NCI-H146 (cell line): ENCODE data around the gene ZIC4.

Experiments used
- DNase-seq: peaks from one replicate; lab custom pipeline; 2025; lab: John Stamatoyannopoulos, UW

ZIC4 gene

DNA sequence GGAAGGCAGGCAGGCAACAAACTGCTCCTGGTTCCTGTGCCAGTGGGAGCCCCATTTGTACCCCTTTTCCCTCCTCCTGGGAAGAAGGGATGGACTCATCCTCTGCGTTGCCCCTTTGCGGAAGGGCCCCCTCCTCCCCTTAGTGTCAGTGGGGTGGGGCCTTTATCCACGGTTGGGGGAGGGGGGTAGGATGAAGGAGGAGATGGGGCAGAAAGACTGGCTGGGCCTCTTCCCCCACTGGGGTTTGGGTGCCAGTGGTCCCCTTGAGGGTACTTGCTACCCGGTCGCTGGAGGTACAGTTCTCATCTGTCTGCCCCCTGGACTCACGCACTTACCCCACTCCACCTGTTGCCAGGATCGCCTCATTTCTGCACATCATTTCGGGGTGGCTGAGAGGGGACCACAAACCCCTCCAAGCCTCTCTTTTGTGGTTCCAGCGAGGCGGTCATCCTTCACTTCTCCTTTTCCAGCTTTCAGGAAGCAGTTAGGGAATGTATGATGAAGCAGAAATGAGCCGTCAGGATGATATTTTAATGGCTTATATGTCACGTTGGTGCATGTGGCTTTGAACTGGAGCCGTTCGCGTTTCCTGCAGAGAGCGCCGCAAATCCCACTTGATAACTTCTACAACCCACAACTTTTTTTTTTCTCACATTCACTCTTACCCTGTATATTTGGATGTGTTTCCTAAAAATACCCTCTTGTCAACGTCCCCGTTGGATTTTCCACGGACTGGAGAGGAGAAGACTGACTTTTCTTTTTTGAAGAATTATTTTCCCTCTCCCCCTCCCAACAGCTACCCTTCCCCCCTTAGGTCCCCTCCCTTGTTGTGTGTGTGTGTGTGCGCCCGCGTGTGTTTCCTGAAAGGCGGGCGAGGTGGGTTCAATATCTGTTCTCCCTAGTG is at the start of gene ZIC4:
Gene ZIC4, minus strand, starts transcription at position 516 of the 904 bp plus-strand sequence. CDS start 3,746 bp downstream, outside the sequence.
- DNase-seq, result no peak

DNA sequence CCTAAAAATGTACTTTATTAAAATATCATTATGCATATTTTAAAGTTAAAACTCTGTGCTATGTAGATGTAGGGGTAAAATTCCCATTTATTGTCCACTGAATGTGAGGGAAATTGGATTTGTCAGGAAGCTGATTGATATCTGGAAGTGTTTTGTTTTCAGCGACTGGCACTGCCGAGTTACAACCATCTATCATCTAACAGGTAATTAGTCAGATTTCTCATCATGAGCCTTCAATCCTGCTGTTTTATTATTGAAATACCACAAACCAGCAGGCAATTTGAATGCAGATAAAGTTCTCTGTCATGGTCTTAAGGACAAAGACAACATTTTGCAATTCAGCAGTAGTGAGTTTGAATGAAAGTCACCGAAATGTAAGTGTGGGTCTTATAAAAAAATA is 43.3 kb upstream of the ZIC4 start:
- DNase-seq, result peak; percentile 41

DNA sequence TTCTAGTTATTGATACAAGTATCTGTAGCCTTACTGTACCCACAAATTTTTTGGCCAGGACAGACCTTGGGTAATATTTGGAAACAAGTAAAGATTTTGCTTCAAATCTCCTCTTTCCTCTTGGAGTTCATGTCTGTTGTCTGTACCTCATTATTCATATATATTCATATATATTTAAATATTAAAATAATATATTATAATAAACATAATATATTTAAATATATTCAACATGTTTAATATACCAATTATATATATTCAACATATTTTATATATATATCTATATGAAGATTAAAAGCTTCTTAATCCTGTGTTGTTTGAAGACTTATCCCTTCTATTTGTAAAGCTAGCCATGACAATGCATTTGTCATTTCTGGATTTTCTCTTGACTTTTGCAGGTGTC is 40.9 kb upstream of the ZIC4 start:
- no peak for DNase-seq

DNA sequence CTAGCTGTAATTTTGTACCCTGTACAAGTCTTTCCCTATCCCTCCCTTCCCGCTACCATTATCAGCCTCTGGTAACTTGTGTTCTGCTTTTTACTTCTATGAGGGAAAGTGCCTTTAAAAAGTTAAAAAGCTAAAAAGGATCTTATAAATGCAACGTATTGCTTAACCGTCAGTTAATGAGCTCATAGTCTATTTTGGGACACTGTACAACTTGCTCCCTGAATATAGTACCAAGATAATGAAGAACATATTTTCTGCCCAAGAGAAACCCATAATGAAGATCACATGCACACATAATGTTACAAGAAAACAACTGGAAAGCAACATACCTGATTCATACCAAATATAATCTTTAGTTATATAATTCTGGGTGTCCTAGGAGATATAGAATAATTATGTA is 25.4 kb upstream of the ZIC4 start:
- DNase-seq, result no peak

DNA sequence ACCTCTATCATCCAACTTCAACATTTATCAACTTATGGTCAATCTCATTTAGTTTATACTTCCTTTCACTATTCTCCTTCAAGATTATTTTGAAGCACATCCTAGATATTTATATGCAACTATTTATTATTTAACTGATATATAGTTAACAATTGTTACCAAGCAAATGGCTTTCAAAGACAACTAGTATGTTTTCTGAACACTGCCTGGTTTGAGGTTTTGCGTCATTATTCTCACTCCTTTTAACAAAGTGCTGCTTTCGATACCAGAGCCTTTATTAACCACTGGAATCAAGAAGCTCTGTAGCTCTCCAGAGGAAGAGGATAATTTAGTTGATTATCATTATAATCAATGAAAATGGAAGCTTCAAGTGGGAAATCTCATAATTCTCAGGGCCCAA is 22.4 kb upstream of the ZIC4 start:
- no peak for DNase-seq

DNA sequence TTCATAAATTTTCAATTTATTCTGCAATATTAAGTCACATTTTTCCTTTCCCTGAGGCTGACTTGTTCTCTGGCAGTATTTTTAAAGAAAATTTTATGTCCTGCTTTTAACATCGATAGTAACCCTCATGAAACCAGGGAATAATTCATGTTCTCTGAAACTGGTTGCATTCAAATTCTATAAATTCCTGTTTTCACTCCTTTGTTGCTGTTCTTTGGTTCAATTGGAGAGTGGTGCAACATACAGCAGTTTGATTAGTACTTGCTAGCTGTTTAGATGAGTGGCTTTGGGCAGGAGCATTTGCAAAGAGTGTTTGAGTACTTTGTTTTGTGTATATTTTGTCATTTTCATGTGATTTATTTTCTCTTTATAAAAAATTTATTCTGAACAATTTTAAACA is 22.0 kb upstream of the ZIC4 start:
- DNase-seq, result no peak

DNA sequence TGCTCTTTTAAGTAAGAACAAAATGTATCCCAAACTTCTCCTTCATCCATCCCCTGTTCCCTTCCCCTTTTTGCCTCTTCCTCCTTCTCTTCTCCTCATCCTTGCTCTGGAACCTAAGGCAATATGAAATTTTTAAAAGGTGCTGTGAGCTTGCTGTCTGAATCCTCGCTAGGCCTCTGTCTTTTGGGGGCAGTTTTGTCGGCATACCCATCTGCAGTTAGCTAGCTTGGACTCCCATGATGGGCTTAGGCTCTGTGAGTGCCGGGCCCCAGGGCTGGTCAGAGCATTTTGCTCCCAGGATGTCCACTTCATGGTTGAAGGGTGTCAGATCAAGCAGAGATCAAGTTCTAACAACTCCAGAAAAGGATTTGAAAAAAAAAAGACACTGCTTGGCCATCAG is 21.4 kb upstream of the ZIC4 start:
- DNase-seq, result no peak

DNA sequence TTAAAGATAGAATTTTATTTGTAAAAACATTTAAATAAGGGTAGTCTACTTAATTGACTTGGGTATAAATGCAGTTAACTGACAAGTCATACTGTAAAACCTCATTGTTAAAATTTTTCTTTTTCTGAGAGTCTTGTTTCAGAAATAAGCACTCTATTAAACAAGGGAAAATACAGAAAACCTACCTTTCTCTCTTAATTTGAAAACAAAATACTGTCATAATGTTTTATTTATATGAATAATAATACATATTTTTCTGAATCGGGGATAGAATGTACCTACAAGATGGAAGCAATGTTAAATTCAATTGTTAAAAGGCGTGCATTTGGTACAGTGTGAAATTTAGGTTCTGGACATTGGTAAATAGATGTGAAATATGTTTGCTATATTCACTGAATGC is 20.6 kb upstream of the ZIC4 start:
- no peak for DNase-seq

DNA sequence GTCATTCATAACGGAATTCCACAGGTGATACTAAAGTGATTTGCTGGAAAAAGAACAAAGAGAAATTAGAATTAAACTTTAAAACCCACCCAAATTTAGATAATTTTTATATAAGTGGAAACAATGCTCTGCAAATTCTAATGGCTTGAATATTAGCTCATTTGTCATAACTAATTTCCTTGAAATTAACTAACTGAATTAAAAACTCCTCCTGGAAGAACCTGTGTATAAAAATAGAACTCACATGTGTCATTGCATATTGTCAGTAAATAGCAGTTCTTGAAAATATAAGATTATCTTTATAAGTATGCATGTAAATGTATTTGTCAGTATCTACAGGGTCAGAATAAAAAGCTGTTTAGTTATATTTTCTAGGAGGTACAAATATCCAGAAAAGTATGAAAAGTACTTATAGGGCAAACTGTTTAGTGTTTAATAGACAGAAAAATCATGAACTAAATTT is 19.1 kb upstream of the ZIC4 start:
- no peak for DNase-seq

DNA sequence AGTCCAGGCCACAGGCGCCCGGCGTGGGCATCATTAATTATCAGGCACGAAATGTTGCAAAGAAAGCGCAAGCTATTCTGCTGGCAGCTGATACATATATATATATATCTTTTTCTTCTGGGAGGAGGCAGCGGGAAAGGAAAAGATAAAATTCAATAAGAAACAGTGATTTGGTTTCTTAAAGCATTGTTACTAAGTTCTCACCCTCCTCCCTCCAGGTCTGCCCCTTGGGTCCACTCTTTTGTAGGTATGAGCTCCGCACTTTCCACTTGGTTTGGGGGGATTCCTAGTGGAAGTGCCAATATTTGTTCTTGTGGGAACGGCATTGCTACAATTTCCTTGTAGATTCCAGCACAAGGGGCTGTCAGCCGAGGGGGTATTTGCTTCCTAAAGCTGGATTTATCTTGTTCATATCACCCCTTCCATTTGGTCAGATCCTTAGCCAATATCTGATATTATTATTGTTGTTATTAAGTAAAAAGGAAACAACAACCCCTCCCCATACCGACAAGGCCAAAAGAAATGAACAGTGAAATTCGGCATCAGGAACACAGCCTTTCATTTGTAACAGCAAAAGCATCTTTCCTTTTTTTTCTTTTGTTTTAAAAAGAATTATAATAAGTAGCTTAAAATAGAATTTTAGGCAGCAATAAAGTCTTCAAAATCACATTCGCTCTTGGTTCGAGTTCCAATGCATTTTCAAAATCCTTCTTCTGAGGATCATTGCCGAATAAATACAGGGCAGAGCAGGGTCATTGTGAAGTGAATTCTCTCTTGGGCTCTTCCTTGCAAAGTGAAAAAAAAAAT is 18.4 kb upstream of the ZIC4 start:
- no peak for DNase-seq

DNA sequence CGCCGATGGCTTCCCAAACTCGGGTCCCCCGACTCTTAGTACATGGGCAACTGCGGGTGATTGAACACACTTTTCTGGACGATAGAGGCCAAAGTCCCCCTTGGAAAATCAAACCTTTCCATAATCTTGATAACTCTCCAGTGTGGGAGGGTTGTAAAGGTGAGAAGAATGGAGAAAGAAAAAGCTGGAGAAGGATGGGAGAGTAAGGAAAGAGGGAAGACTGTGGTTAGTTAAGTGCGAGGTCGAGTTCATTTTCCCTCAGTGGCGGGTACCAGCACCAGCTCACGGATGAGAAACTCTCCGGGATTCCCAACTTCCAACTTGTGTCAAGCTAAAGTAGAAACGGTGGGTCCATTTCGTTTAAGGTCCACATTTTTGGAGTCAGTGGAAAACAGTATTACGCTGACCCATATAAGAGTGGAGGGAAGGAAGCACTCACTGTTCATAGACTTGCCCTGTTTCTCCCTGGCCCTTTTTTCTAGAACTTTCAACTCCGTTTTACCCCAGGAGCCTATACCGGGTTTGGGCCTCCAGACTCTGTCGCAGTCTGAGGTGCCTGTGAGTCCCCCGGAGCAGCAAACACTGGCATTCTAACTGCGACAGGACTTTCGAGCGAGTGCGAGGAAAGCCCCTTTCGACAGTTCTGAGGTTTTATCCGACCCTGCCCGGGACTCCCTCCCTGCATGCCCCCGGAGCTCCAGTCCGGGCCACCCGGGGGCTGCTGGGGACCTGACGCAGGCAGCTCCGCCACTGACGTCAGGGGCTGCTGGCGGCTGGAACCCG is 17.6 kb upstream of the ZIC4 start:
- no peak for DNase-seq

DNA sequence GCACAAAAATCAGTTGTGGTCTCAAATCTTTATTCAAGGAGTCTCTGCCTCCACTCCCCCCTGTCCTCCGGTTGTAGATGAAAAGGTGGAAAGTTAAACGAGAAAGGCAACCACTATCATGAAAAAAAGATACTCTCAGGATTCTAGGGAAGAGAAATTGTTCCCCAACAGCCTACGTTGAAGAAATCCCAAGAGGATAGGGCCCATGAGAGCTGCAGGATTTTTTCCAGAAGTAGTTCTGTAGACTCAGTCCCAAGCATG is 17.1 kb upstream of the ZIC4 start:
- no peak for DNase-seq

DNA sequence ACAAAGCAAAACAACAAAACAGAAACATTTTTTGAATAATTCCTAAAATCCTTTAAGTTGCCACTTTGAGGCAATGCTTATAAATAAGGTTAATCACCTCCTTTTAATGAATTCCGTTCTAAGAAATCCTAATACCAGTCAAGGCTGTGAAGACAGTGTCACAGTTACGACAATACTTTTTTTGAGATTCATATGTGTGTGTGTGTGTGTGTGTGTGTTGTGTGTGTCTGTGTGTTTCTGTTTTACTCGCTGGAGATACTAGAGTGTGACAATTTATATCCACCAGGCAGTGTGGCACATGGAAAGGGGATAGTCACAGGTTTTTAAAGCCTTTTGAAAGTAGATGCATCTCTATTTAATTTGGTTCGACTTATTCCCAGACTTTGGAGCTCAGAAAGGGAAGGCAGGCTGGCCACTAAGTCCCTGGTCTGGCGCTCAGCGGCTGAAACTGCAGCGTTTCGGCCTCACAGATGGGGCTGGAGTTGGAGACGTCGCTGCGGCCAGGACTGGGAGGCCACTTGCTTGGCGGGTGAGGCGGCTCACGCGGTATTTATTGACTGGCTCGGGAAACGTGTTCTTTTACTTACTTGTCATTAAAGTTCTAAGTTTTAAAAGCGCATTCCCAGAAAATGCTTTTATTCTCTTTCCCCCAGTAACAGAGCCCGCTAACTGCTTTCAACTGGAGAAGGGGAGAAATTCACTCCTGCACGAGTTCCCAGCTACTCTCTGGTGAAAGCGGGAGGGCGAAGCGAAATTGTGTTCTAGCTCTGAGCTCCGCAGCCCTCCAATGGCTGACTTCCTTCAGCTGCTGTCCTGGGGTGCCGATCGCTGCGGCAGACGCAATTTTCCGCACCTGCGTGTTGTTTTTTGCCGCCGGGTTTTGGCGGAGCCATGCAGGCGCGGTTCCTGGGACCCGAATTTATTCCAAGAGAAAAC is 16.5 kb upstream of the ZIC4 start:
- DNase-seq, result no peak

DNA sequence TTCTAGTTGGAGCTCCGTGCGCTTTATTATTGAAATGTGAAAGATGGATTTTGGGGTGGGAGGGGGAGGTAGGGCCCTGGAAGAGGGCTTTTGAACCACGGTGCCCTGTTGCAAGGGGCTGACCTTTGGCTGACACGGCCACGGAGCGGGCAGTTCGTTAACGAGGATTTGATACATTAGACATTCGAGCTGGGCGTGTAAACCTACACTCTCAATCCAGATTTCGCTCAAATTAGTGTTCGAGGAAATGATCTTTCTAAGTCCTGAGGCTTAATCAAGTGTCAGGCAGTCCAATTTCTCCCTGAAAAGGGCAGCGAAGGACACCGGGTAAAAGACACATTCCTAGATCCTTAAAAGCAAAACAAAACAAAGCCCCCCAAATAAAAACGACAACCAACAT is 15.9 kb upstream of the ZIC4 start:
- DNase-seq, result no peak

DNA sequence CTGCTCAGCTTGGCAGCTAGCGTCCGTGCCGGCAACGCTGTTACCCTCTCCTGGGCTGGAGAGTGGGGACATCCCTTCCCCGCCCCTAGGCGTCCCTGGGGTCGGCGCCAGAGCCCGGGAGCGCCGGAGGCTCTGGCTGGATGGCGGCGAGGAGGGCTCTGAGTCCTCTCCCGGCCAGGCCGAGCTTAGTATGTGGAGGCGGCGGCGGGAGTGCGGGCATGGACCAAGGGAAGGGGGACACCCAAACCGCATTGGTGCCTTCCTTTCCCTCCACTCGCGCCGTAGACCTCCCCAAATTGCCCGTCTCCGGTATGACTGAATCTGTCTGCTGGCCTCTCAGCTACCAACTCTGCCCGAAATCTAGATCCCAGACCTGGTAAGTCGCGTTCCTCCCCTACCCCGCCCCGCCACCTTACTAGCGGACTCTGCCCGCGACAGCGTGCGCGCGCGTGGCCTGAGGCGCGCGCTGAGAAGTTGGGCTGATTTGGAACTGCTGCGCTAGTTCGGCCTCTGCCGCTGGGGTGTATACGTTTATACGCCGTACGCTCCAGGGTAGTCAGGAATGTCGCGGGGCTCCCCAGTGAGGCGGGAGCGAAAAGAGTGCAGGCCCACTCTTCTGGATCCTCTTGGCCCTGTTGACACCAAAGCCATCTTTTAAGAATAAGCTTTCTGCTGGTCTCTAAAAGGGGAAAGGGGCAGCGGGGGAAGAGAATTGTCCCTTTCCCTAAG is 15.0 kb upstream of the ZIC4 start:
- DNase-seq, result no peak

DNA sequence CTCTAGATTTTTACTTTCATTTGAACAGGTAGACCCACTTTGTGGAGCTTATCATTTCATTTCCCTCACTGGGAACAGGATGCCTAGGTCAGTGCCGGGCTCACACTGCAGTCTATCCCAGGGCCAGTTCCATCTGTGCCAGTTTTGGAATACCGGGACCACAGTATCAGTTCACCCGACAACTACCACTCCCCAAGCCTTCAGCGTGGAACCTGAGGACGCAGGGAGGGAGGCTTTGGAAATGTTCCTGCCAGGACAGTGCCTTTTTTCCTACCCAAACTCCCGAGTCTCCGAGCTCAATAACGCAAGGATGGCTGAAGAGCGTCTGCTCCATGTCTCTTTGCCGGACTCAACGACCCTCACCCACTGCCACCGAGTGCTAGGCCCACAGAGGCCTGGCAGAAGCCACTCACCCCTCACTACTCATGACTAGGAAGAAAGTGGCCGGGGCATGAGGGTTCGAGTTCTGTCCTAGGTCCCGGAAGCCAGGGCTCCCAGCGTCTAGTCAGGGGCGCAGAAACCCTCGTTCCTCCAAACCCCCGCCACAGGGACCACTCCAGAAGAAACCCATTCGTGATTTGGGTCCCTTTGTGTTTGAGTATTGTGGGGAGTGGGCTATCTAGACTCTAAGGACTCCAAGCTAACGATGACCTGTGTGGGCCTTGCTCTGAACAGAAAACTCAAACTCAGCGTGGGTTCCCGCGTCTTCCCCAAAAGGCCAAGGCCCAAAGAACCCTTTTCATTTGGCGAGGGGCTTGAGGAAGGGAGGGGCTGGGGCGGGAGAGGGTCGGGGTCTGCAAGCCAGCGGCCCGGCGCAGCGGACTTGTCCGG is 14.2 kb upstream of the ZIC4 start:
- no peak for DNase-seq

DNA sequence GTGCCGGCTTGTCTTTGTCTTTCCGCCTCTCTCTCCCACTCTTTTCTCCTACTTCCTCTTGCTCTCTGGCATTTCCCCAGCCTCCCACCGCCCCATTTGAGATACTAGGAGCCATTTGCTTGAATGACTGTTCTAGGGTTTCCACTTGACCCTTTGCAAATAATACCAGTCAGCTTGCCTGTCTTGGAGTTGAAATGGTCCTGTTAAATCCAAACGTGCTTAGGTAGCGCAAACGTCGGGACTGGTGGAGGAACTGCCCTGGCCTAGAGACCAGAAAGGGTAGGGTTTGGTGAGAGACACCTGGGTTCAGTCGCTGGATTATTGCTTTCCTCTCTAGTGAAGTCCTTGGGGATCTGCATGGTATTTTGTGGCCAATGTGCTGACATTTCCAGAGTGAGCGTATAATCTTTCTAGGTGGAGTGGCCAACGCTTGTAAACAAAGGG is 13.5 kb upstream of the ZIC4 start:
- DNase-seq, result no peak

DNA sequence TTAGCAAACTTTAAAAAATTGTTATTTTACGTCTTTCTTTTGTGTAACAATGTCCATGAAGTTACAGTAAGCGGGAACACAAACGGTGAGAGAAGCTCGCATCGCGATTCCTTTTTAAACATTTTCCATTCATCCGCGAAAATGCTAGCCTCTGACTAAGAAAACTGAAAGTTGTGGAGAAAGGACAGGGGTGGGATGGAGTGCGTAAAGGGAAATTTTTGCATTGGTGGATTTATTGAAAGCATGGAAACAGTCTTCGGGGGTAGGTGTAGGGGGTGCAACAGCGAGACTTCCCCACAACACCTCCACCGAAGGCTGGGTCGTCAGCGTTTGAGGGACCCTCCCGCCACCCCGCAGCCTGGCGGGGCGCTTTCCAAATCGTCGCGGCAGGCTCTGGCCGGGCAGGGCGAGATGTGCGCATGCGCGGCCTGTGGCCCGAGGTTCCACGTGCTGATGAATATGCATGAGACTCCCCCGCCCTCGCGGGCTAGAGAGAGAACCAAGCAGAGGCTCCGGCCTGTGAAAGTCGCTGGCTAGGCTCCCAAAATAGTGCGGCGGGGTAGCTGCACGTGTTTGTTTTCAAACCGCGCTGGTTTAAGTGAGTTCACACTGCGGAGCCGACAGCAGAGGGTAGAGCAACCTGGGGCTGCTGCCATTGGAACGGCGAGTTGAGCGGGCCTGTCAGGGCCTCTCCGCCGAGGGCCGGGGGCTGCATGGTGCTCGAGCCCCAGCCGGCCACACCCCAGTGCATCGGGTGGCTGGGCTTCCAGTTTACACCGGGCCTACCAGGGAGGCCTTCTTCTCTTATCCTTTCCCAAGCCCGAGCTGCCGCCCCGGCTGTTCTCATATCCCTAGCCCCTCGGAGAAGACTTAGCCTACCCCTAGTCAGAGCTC is 12.7 kb upstream of the ZIC4 start:
- DNase-seq, result no peak

DNA sequence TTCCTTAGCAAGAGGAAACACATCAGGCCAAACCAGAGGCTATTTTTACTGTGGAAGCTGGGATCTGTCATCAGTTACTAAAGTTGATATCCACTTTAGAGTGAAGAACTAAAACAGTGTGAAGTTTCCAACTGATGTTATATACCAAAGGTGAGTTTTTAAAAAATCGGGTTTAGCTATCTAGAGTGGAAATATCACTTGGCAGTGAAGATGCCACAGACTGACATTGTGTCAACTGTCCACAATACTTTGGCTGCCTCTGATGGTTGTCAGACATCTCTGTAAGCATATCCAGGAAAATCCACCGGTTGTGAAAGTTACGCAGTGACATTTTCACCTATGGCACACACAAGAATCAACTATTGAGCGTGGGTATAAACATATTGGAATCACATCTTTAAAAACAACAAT is 12.0 kb upstream of the ZIC4 start:
- DNase-seq, result no peak
